Activated CD4-positive, alpha-beta T cell treated with anti-CD3 and anti-CD28 coated beads for 48 hours (primary cell): Measurements from ENCODE around the gene TBX1.

Source experiments
- DNase-seq: peaks from one replicate; pipeline ENCODE4 v3.0.0-alpha.2; 2020

TBX1 gene

DNA sequence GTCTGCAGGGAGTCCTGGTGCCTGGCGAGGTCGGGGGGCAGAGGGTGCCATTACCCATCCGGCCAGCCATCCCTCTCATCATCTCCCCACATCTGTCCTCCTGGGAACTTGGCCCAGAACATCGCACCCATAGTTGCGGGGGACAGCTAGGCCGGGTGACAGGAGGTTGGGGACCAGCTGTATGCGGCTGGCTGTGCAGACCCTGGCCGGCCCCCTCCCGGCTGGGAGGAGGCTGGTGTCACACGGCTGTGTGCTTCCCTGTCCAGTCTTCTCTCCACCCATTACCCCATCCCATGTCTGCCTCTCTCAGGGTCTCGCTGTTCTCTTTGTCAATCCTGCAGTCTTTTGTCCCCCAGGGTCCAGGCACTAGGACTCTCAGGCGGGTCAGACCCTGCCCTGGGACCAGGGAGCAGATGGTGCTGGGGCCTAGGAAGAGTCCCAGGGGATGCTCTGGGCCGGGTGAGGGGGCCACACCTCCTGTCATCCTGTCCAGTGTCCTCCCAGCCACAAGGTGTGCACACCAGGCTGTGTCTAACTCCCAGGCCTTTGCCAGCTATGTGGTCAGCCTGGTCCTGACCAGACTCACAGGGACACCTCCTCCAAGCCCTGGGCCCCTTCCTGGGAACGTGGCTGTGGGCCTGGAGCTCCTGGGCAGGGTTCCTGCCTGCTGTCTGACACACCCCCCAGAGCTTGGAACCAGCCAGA, 6.4 kb upstream of the TBX1 start:
- DNase-seq, result no peak

GRCh38 chr22:19754701-19755144, 5.9 kb upstream of the TBX1 start:
- DNase-seq, result no peak

DNA sequence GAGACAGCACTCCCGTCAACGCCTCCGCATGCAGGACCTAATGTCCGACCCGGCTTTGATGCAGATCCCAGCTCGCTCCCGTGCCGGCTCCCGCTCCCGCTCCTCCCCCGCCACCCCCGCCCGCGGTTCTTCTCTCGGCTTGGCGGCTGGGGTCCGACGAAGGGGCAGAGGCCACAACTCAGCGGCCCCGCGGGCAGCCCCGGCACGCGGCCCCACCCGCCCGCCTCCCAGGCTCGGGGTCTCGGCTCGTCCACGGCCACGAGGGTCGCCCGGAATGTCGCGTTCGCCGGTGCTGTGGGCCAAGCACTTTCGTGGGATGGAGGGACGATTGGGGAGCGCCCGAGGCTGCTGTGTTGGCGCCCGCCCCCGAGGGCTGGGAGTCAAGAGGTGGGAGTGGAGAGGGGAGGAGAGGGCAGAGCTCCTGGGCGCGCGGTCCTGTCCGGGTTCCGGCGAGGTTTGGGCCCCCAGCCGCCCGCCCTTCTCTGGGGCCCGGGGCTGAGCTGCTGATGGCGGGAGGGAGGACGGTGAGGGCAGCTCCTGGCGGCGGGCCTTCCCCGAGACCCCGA, 5.3 kb upstream of the TBX1 start:
- DNase-seq, result no peak

GRCh38 chr22:19755722-19756287, 4.8 kb upstream of the TBX1 start:
- DNase-seq, result no peak

DNA sequence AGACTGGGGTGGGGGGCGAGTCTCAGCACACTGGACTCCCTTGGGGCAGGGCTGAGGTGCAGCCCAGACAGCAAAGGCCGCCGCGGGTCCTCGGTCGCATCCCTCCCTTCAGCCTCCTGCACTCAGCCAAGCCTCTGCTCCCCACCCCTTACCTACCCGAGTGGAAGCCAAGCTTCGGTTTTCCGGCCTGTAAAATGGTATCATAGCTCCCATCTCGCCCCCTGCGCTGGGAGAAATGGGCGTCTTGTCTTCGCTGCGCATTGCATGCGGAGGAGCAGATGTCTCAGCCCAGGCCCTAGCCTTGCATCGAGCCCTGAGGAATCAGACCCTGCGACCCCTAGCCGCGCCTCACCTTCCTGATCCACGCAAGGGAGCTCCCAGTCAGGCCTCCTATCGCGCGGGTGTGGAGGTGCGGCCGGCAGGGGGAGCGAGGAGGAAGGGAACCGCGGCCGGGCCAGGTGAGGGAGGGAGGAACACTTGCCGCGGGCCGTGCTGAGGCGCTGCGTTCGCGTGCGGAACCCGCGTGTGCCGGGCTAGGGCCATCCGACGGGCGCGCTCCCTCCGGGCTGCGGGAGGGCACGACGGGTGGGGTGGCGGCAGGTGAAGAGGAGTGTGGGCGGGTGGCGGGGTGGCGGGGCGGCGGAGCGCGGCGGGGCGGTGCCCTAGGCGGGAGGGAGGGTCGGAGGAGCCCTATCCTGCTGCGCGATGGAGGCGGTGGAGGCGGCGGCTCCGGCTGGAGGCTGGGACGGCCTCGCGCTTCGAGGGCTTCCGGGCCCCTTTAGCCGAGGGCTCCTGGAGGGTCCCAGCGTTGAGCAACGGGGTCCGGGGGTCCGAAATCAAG, 4.1 kb upstream of the TBX1 start:
- DNase-seq, result peak; percentile 75

DNA sequence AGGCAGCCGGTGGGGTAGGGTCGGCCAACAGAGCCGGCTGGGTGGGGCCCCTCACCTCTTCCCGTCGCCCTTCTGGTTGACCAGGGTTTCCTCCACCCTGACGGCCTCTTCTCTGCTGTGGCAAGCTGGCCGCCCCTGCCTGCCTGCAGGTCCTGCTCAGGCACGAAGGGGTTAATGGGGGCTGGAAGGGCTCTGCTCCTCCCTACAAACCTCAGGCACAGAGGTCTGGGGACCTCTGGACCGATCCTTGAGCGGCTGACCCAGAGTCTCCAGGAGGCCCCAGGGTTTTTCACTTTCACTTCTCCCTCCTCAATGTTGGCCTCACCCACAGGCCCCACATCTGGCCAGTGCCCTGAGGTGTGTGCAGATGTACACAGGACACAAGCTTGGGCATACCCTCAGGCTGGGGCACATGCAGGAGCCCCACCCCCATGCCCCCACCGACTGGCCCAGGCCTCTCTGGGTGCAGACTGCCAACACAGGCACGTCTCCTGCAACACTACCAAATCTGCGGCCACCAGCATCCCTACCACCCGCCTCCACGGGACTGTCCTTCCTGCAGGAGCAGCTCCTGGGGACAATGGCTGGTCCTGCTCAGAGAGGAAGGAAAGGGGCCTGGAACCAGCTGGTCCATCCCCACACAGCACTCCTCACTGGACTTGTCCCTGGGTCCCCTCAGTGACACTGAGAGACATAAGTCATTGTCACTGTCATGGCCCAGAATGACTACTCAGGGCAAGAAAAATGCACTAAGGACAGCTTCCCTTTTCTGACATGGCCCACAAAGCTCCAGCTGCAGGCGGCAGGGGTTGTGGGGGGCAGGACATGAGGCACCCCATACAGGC, 3.2 kb upstream of the TBX1 start:
- DNase-seq, result no peak

DNA sequence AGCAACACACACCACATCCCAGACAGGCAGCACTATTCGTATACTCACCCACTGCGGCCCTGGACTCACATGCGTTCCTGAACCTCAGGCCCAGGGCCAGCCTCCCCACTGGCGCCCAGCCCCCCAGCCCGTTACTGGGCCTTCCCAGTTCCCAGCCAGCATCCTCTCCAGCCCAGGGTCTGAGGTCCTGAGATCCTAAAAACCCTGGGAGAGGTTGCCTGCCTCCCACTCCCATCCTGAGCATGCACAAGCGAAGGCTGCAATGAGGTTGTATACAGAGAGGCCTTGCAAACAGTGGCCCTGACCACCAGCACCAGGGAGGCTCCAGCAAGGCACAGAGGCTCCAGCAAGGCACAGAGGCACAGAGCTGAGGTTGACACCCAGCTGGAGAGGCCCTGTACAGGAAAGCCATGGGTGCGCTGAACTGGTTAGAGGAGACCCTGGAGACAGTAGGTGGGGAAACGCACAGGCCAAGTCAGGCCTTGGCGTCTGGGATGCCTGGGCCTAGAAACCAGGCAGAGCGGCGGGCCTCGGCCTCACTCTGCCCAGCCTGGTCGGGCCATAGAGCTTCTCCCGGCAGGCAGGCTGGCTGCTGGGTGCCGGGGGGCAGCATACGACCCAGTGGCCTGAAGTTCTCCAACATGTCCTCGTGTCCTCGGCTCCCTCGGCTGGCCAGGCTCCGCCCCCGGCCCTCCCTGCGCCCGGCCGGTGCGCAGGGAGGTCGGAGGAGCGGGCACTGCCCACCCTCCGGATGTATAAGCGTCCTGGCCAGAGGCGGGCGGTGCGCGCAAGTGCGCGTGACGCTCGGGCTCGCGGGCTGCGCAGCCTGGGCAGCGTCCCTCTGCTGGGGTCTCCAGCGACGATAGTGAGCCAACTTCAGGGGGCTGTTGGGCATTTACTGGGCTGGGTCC, 2.3 kb upstream of the TBX1 start:
- no peak for DNase-seq

- no peak for DNase-seq
These were observed 1.6 kb upstream of the TBX1 start for GRCh38 chr22:19758896-19759426.

DNA sequence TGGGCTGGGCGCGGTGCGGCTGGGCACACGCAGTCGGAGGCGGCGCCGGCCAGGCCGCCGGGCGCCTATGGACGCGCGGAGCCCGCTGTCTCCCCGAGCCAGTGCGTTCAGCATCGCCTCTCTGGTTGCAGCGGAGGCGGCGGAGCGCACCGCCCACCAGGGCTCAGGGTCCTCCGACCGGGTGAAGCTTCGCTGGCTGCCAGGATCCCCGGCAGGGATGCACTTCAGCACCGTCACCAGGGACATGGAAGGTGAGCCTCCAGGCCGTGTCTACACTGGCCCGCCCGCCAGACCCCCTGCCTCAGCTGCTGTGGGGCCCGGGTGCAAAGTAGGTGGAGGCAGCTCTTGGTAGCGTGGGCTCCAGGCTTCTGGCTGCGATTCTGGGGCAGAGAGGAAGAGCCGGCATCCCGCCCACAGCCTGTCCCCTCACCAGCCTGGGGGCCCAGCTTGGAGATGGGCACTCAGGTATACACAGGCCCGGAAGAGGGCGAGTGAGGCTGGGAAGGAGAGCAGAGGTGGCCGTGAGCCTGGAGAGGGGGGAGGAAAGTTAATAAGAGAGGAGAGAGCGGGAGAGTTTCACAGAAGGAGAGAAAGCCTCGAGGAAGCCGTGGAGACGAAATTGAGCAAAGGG, 1.0 kb upstream of the TBX1 start:
- no peak for DNase-seq

GRCh38 chr22:19760951-19761724, 560 bp downstream of the TBX1 start:
- DNase-seq, result no peak

- DNase-seq, result no peak
These were observed 1.4 kb downstream of the TBX1 start for GRCh38 chr22:19761725-19762567.

- no peak for DNase-seq
These were observed 2.2 kb downstream of the TBX1 start for GRCh38 chr22:19762568-19763457.

GRCh38 chr22:19763458-19764298, 3.1 kb downstream of the TBX1 start:
- DNase-seq, result no peak

DNA sequence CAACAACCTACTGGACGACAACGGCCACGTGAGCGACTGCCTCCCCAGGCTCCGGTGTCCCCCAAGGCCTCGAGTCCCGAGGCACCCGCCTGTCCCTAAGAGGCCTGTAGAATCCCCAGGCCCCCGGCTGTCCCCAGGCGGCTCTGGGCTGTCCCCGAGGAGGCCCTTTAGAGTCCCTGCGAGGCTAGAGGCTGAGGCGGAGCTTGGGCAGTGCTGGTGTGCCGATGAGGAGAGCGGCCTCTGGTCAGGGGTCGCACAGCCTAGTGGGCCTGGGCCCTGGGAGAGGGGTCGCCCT, 3.7 kb downstream of the TBX1 start:
- DNase-seq, result no peak

- DNase-seq, result no peak
These were observed 4.3 kb downstream of the TBX1 start for GRCh38 chr22:19764636-19765476.
